GM19468 (cell line): ENCODE measurements around the gene HK3.

Source experiments
- ATAC-seq: cut with Tn5 transposase; IDR thresholded peaks from one replicate; pipeline ENCODE4 v1.9.1; 2021; ENCODE audit warnings: mild to moderate bottlenecking, moderate library complexity, moderate number of reproducible peaks; ENCODE audit not compliant: unreplicated experiment; ENCODE audit errors: extremely low read depth

HK3 gene

GRCh38 chr5:176855598-176855997 lies 43.5 kb downstream of the HK3 start:
- no peak for ATAC-seq

GRCh38 chr5:176854164-176854563 lies 45.0 kb downstream of the HK3 start:
- ATAC-seq = no peak

- ATAC-seq = no peak
These were observed 45.9 kb downstream of the HK3 start for GRCh38 chr5:176853151-176853778.

DNA sequence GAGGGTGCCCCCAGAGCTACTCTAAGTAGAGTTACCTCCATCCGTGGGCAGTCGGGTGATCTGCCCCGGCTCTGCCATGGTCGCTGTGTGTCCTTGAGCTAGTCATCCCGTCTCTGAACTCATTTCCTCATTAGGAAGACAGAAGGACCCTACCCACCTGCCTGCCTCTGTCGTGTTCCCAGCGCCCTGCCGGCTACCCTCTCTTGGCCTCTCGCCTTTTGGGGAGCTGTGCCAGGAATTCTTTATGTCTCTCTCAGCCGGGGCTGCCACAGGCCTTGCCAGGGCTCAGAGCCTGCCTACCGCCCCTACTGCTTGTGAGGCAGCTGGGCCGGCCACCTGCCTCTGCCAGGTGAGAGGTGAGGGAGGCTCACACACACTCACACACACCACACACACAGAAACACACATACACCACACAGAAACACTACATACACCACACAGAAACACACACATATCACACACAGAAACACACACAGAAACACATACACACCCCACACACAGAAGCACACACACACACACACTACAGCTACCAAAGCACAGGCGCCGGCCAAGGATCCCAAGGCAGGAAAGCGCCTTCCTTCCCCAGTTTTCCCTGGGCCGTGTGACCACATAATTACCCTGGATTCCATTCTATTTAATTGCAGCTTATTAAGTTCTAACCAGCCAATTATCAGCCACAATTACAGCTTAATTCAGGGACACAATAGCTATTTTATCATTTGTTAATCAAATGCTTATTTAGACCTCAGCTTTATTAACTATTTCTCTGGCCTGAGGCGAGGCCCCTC lies 47.1 kb downstream of the HK3 start:
- ATAC-seq = no peak

- ATAC-seq = no peak
These were observed 47.8 kb downstream of the HK3 start for GRCh38 chr5:176851380-176851779.

- no peak for ATAC-seq
These were observed 48.5 kb downstream of the HK3 start for GRCh38 chr5:176850371-176851245.

DNA sequence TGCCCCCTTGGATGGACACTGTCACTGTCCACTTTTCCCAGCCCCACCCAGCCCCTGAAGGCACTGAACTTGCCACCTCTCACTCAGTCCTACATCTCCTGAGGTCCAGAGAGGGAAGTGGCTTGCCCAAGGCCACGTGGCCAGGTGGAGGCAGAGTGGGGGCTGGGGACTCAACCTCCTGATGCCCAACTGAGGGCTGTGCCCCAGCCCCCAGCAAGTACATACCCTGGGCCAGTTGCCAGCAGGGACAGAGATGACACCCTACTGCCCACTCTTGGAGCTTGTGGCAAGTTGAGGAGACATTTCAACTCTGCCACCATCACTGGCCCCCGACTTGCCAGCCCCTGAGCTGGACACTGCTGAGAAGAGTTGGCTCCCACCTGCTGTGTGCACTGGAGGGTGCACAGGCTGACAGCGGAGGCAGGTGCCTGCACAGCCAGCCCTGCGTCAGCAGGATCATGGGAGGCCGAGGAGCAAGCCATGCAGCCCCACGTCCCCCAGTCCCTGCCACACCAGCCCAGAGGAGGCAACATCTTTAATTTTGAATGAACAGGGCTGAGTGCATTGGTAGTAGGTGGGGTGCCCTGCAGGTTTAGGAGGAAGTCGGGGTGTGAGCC lies 49.4 kb downstream of the HK3 start:
- no peak for ATAC-seq

DNA sequence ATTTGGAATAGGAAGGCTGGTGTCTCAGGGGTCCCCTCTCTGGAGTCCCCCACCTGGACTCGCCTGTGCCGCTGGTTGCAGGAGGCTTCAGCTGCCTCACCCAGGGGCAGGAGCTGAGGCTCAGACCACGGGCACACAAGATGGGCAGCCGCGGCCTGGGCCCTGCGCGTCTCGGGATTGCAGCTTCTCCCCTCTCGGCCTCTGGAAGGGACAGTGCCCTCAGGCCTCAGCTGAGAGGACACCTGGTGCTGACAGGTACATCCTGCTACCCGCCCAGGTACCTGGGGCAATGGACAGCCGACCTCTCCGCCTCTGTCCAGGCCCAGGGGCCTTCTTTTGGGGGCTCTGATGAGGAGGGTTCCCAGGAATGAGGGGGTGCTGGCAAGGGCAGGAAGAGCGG lies 50.5 kb downstream of the HK3 start:
- ATAC-seq = no peak

DNA sequence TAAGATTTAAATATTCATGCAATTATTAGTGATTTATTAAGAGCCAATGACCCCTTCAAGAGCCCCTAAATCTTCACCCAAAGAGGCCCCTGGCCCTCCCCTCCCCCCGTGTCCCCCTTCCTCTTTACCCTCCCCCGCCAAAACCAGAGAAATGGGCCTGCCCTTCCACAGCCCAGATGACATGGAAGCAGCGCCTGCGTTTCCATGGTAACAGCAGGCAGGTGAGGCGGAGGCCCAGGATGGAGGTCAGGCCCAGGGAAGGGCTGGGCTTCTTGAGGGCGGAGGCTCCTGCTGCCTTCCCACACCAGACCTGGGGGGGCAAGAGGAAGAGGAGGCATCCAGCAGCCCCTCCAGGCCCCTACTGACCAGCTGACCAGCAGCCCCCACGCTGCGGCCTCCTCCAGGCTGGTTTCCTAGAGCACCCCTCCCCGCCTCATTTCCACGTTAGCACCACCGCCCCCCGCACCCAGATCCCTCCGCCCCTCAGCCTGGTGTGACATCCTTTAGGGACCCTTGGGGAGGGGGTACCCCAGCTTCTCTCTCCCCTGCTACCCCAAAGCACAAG lies 51.3 kb downstream of the HK3 start:
- no peak for ATAC-seq

- no peak for ATAC-seq
These were observed 52.0 kb downstream of the HK3 start for GRCh38 chr5:176847148-176847547.

DNA sequence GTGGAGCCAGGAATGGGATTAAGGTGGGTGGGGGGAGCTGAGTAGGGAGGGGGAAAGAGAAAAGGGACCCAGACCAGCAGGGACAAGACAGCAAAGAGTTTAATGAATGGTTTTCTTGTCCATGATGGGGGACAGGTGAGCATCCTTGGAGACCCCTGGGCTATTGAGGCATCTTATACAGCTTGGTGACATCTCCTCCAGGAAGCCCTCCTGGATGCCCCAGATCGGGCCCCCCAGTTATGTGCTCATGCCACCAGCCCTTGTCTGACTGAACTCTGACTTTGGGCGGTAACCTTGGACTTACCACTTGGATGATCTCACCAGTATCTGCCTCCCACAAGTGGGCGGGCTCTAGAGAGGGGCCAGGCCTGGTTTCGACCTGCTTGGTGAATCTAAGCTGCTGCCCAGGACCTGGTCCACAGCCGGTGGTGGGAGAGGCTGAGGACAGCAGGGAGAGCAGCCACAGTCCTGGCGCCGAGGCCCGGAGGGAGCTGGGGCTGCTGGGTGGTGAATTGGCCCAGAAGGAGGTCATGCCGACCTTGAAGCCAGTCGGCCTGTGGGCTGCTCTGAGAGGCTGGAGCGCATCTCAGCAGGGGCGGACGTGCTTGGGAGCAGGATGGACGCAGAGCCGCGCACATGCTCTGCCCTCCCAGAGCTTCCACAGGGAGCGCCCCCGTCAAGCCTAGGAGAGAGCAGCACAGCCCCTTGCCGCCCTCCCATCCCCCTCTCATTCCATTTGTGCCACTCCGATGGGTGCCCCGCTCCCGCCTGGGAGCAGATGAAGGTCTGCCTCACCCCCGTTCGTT lies 52.6 kb downstream of the HK3 start:
- no peak for ATAC-seq

DNA sequence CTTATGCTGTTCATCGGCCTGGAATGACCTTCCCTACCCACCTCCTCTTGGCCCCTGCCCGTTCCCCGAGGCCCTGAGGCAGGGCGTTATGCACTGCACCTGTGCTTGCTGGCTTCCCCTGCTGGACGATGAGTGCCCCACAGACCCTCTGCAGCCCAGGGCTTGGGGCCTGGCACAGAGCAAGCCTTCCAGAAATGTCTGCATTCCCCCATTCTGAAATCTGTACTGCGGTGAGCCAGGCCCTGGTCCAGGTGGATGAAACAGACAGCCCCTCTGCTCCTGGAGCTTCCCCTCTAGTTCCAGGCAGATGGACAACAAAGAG lies 53.8 kb downstream of the HK3 start:
- ATAC-seq = no peak

DNA sequence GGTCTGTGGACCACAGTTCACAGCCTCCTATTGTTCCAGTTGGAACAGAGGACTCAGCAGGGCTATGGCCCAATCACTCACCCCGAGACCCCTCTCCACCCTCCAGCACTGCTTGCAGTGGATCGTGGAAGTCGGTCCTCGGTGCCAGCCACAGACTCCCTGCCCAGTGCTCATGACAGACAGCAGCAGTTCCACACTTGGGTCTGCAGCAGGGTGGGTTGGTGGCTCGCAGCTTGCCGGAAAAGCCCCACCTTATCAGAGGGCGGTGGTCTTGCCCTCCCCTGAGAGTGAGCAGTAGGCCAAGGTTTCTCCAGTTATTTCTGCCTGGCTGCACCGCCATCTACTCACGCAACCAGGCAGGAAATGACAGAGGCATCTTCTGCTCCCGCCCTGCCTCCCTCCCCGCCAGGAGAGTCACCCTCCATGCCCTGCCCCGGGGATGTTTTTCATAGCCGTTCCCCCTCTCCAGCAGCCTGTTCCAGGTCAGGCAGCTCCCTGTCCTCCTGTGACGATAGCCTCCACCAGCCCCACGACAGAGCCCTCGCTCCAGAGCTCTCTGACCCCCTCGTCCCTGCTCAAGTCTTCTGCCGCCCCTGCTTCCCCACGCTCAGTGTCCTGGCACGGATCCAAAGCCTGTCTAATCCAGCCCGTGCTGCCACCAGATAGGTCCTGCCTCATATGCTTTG lies 54.3 kb downstream of the HK3 start:
- ATAC-seq = no peak

DNA sequence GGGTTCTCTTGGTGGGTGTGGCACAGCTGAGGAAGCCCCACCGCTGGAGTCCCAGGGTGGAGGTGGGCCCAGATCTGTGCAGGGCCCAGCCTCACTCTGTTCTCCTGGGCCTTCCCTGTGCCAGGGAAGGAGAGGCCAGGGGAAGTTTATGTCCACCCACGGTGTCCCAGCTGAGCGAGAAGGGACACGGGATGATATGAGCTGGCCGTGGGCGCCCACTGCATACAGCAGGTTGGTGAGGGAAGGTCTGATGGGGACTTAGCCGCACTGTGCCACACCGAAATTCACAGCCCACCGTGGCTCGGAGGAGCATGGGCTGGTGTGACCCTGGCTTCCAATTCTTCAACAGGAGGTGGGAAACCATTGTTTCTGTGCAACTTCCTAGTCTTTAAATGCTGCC lies 54.9 kb downstream of the HK3 start:
- ATAC-seq = no peak

DNA sequence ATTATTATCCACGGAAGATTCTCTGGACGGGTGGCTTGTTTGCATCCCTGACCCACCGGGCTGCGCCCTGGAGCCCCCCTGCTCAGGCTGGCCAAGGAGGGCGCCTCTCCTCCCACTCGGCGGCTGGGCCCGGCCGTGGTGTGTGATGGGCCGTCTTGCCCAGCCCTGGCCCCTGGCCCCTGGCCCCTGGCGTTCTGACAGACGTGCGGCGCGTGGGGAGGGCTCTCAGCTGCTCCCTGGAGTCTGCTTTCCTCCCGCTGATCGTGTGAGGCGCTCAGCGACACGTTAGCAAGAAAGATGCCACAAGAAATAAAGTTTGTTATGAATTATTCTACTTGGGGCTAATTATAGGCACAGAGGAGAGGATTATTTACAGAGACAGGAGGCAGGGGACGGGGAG lies 55.5 kb downstream of the HK3 start:
- no peak for ATAC-seq

GRCh38 chr5:176837707-176838115 lies 61.4 kb downstream of the HK3 start:
- no peak for ATAC-seq

DNA sequence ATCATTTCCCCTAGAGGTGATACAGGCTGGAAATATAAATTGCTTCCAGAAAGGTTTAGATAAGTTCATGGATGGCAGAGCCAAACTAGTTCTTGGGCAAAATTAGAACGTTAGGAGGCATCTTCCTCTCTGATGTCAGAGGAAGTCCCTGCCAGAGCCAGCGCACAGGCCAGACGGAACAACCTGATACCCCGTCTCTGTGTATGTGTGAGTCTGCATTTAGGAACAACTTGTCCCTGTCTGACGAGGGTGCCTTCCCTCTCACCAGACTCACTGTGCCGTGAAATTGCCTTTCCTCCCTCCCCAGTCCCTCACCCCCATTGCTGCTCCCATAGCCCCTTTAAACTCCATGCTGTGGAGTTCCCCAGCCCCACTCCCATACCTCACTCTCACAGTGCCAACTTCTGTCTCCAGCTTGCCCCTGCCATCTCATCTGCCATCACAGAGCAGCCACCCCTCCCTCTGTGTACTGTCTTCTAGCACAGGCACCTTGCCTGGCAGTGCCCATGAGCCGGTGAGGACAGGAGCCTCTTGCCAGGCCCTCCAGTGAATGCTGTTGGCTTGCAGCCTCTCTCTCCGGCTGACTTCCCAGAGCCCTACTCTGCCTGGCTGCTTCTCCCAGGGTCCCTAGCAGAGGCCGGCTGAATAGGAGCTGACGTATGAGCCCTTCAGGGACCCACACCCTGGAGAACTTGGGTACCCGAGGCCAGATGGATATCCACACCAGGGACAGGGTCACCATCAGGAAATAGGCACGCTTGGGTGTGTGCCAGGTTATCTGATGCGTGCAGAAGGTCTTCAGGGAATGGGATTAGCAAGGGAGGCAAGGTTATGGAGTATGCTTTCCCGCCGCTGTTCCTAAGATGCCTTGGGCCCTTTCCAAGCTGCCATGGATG lies 62.1 kb downstream of the HK3 start:
- no peak for ATAC-seq

DNA sequence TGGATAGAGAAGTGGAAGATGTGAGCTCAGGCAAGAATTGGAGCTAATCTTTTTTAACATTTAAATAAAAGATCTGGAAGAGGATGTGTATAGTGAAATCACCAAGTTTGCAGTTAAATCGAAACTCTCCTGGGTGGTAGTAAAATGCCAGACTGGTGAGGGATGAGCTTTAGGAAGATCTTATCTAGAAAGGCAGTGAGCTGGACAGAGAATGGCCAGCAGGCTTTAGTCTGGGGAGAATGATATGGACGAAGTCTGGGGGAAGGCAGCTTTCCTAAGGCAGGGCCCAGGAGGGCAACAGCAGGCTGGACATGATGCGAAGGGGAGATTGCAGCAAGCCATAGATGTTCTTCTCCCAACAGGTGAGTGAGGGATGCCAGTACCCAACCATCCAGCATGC lies 63.2 kb downstream of the HK3 start:
- ATAC-seq = no peak
